Adipocyte (in vitro differentiated cells): ENCODE results near the gene CEP44.
A peak's percentile ranks its signal among the peaks of the same experiment; 100 is the strongest.
"Not testable (repeated sequence)": the region's sequence is repeated elsewhere in the genome, so short reads cannot be mapped to it uniquely, and the experiment has no call there.

ENCODE experiments used
- DNase-seq: peaks from one replicate; pipeline ENCODE4 v3.0.0-alpha.2; 2015; ENCODE audit warnings: low read depth
- H3K27me3 ChIP-seq: replicated peaks from 2 replicates; pipeline ENCODE4 v1.7.0; 2013; ENCODE audit warnings: mild to moderate bottlenecking, low read length, moderate library complexity; ENCODE audit not compliant: control insufficient read depth, insufficient read depth
- H3K36me3 ChIP-seq: 2 replicates; pipeline ENCODE4 v1.7.0; 2013; ENCODE audit warnings: low read length, mild to moderate bottlenecking, moderate library complexity; ENCODE audit not compliant: control insufficient read depth, insufficient read depth, severe bottlenecking
- H3K4me1 ChIP-seq: 2 replicates; pipeline ENCODE4 v1.7.0; 2013; ENCODE audit warnings: mild to moderate bottlenecking, low read length, moderate library complexity; ENCODE audit not compliant: control insufficient read depth, insufficient read depth
- H3K4me3 ChIP-seq: 2 replicates; pipeline ENCODE4 v1.7.0; 2013; ENCODE audit warnings: mild to moderate bottlenecking, low read length, moderate library complexity
- H3K9ac ChIP-seq: 2 replicates; pipeline ENCODE4 v1.7.0; 2013; ENCODE audit warnings: mild to moderate bottlenecking, low read length, moderate library complexity
- H3K9me3 ChIP-seq: 2 replicates; pipeline ENCODE4 v1.7.0; 2013; ENCODE audit warnings: mild to moderate bottlenecking, low read length, moderate library complexity; ENCODE audit not compliant: control insufficient read depth

CEP44 gene

GRCh38 chr4:174365018-174365587, 81.4 kb downstream of the CEP44 start:
- Histone ChIP-seq H3K9me3 (peaks cover 4% of the 10 kb centered on the region), H3K36me3 (no peaks in the 10 kb centered on the region), H3K27me3 (no peaks in the 10 kb centered on the region), H3K4me1 (no peaks in the 10 kb centered on the region), H3K9ac (no peak overlapping the region), H3K4me3 (no peak overlapping the region)
- DNase-seq, result peak; percentile 82

DNA sequence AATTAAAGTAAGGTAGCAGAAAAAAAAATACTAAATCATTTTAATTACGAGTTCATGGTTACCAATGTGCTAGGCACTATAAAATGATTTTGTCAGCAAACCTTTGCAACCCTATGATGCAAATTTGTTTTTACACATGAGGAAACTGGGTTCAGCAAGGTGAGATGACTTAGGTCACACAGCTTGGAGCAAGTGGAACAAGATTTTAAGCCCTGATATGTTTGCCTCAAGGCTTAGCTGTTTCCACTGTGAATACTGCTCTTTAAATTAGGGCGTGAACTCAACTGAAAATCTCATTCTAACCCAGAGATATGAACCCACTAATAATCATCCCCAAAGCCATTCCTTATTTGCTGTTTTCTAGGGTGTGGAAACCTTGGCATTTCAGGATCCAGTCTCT, 86.3 kb downstream of the CEP44 start:
- no peaks in the 10 kb centered on the region for H3K4me1 ChIP-seq
- no peaks in the 10 kb centered on the region for H3K27me3 ChIP-seq
- DNase-seq, result no peak
- no peak overlapping the region for H3K9ac ChIP-seq
- no peak overlapping the region for H3K4me3 ChIP-seq
- H3K36me3 ChIP-seq, result no peaks in the 10 kb centered on the region
- peaks cover 4% of the 10 kb centered on the region for H3K9me3 ChIP-seq

DNA sequence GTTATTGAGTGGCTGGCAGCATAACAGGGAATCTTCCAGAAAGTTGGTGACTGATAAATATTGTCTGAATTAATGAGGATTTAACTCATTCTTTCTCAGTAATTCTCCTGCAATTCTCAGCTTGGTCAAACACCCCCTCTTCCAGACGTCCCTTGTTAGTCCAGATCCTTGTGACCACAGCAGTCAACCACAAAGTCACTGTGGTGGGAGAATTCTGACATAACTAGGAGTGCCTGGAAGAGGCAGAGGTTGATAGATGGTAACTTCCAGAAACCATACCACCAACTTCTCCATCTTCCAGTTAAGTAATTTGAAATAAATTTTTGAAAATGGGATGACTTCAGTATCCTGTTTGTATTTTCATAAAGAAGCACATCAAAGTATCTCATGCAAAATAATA, 90.1 kb downstream of the CEP44 start:
- Histone ChIP-seq H3K4me1 (no peaks in the 10 kb centered on the region), H3K9me3 (no peaks in the 10 kb centered on the region), H3K4me3 (no peak overlapping the region), H3K27me3 (no peaks in the 10 kb centered on the region), H3K36me3 (no peaks in the 10 kb centered on the region), H3K9ac (no peak overlapping the region)
- no peak for DNase-seq

- H3K9me3 ChIP-seq, result no peaks in the 10 kb centered on the region
- H3K4me1 ChIP-seq, result no peaks in the 10 kb centered on the region
- H3K36me3 ChIP-seq, result no peaks in the 10 kb centered on the region
- DNase-seq, result no peak
- H3K4me3 ChIP-seq, result no peak overlapping the region
- no peak overlapping the region for H3K9ac ChIP-seq
- H3K27me3 ChIP-seq, result no peaks in the 10 kb centered on the region
Measured at GRCh38 chr4:174375422-174375821, 91.7 kb downstream of the CEP44 start.

DNA sequence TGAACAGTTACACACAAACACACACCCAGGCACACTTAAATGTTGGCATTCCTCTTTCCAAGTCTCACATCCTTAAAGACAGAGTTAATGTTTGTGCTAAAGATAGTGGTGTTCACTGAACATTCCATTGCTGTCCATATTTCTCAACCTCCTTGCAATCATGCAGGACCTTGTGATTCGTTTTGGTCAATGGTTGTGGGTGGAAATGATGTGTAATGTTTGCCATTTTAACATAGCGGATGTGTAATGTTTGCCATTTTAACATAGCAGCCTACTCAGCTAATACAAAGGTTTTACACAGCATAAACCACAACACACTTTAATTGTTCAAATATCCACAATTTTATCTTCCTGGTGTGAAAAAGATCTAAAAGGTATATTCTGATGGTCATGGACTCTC, 93.9 kb downstream of the CEP44 start:
- Histone ChIP-seq H3K9me3 (no peaks in the 10 kb centered on the region), H3K36me3 (no peaks in the 10 kb centered on the region), H3K4me1 (no peaks in the 10 kb centered on the region), H3K9ac (no peak overlapping the region), H3K4me3 (no peak overlapping the region), H3K27me3 (no peaks in the 10 kb centered on the region)
- peak; percentile 15 for DNase-seq

DNA sequence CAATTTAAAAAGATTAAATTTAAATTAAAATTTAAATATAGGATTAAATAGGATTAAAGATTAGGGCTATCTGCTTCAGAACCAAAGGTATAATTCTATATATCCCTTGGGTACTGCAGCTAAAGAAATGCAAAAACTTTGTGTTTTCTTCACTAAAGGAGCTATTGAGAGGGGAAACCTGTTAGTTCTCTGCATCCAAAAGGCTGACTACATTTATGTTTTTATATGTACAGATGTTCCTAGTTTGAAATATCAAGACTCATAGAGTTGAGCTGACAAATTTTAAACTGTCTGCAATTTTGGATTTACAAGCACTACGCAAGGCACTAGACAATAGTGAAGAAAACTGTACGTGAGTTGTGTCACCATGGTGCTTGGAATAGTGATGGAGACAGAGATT, 95.2 kb downstream of the CEP44 start:
- Histone ChIP-seq H3K9ac (no peak overlapping the region), H3K4me3 (no peak overlapping the region), H3K4me1 (no peaks in the 10 kb centered on the region), H3K9me3 (no peaks in the 10 kb centered on the region), H3K36me3 (no peaks in the 10 kb centered on the region), H3K27me3 (no peaks in the 10 kb centered on the region)
- no peak for DNase-seq

GRCh38 chr4:174380206-174380605, 96.5 kb downstream of the CEP44 start:
- not testable (repeated sequence) for H3K4me1 ChIP-seq, H3K36me3 ChIP-seq, DNase-seq, H3K9ac ChIP-seq, H3K4me3 ChIP-seq, H3K27me3 ChIP-seq, H3K9me3 ChIP-seq

DNA sequence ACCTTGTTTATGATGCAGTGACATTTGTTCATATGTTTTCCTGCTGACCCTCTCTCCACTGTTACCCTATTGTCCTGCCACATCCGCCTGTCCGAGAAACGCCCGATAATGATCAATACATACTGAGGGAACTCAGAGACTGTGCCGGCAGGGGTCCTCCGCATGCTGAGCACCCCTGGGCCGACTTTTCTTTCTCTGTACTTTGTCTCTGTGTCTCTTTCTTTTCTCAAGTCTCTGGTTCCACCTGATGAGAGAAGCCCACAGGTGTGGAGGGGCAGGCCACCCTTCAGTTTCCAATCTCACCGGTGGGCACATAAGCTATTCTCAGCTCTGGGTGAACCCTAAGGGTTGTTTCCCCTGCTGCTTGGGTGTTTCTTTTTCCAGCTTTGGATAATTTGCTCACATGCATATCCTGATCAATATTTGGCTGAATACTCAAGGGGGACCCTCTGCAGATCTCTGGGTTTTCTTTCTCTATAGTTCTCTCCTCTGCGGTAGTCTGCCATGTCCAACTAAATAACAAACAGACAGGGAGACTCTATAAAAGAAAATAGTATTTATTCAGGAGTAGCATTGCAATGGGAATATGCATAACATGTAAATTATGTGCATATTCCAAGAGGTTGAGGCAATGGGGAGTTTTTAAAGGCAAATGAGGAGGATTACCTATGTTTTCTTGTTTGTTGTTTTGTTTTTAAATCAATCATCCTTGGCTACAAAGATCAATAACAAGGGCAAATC, 97.2 kb downstream of the CEP44 start:
- Histone ChIP-seq H3K4me1 (no peaks in the 10 kb centered on the region), H3K36me3 (no peaks in the 10 kb centered on the region), H3K9me3 (no peaks in the 10 kb centered on the region), H3K4me3 (no peak overlapping the region), H3K9ac (no peak overlapping the region), H3K27me3 (no peaks in the 10 kb centered on the region)
- no peak for DNase-seq

DNA sequence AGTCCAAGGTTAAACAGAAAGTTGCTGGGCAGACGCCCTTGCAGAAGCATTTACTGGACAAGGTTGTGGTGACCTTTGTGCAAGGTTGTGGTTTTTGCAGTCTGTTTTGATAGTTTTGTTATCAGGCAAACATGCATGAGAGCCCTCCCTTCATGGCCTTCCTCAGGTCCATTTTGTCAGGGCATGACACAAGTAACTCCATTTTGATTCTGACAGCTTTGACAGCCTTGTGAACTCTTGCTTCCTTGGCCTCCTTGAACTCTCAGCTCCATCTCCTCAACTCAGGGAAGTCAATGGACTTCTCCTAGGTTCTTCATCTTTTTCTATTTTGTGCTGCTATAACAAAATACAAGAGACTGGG, 97.7 kb downstream of the CEP44 start:
- DNase-seq, result no peak
- Histone ChIP-seq H3K9me3 (no peaks in the 10 kb centered on the region), H3K27me3 (no peaks in the 10 kb centered on the region), H3K36me3 (no peaks in the 10 kb centered on the region), H3K4me3 (no peak overlapping the region), H3K4me1 (no peaks in the 10 kb centered on the region), H3K9ac (no peak overlapping the region)
